GM12891 (cell line): ENCODE data around the gene FBXL4.

Experiments used
- DNase-seq: peaks from one replicate; pipeline ENCODE4 v3.0.0; 2011; ENCODE audit warnings: low spot score; ENCODE audit not compliant: insufficient read length
- FAIRE-seq: peaks from 2 replicates; lab custom pipeline; 2011; peaks lifted over from hg19 to GRCh38; lab: Jason Lieb, UNC
- PAX5 ChIP-seq: IDR thresholded peaks from 2 replicates; pipeline ENCODE4 v1.6.1; 2011; ENCODE audit warnings: low read length, moderate library complexity, mild to moderate bottlenecking; ENCODE audit not compliant: insufficient read depth, severe bottlenecking
- POLR2A ChIP-seq: IDR thresholded peaks from 2 replicates; pipeline ENCODE4 v1.6.1; 2011; ENCODE audit warnings: low read depth, low read length, control low read depth
- POLR2AphosphoS5 ChIP-seq: IDR thresholded peaks from 2 replicates; pipeline ENCODE4 v1.6.1; 2011; ENCODE audit warnings: low read depth, low read length, control low read depth
- POU2F2 ChIP-seq: IDR thresholded peaks from 2 replicates; pipeline ENCODE4 v1.6.1; 2011; ENCODE audit warnings: low read depth, mild to moderate bottlenecking, control low read depth, low read length, moderate library complexity
- SPI1 ChIP-seq: IDR thresholded peaks from 2 replicates; pipeline ENCODE4 v1.6.1; 2011; ENCODE audit warnings: low read depth, low read length, control low read depth
- TAF1 ChIP-seq: IDR thresholded peaks from 2 replicates; pipeline ENCODE4 v1.6.1; 2011; ENCODE audit warnings: low read depth, low read length, control low read depth

Gene FBXL4

GRCh38 chr6:98976674-98977385 lies 29.1 kb upstream of the FBXL4 start:
- no peak for DNase-seq
- no peak for TF ChIP-seq SPI1
- TF ChIP-seq PAX5 = no peak
- TF ChIP-seq POLR2A = no peak
- TF ChIP-seq POLR2AphosphoS5 = no peak
- TF ChIP-seq POU2F2 = no peak
- no peak for TF ChIP-seq TAF1
- FAIRE-seq = peak; percentile 16

DNA sequence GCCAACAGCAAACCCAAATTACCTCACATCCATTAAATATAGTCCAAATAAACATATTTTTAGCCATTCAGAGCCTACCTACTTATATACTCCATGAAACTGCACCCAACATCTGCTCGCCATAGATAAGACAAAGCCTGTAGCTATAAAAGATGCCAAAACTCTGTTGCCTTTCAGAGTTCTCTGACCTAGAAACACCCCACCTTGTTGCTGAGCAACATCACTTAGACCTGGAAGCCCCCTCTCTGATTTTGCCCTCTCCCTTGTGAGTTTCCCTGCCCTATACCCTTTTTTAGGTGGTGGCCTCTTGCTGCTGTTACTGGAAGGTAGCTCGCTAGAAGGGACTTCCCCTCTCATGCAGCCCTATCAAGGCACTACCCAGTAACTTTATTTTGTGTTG lies 27.7 kb upstream of the FBXL4 start:
- FAIRE-seq (no peak), DNase-seq (no peak)
- TF ChIP-seq SPI1 = no peak
- no peak for TF ChIP-seq PAX5
- TF ChIP-seq POU2F2 = no peak
- no peak for TF ChIP-seq TAF1
- no peak for TF ChIP-seq POLR2AphosphoS5
- TF ChIP-seq POLR2A = no peak

DNA sequence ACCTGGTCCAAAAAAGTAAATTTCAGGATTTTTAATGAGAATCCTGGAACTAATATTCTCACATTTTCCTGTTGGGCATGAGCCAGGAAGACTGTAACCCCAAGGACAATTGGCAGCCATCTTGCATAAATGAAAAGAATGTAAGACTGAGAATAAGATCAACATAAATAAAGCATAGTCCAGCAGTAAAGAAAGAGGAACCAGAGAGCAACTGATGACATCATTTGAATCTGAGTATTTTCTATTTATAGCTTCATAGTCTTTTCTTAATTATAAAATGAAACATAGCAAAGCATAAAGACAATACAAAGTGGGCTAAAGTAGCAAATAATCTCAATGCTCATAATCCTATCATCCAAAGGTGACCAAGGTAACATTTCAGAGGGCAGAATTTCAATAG lies 26.6 kb upstream of the FBXL4 start:
- TF ChIP-seq TAF1 = no peak
- TF ChIP-seq SPI1 = 0 out of 2 replicates have a peak, but pooled peaks have one; percentile 5
- FAIRE-seq = no peak
- no peak for DNase-seq

DNA sequence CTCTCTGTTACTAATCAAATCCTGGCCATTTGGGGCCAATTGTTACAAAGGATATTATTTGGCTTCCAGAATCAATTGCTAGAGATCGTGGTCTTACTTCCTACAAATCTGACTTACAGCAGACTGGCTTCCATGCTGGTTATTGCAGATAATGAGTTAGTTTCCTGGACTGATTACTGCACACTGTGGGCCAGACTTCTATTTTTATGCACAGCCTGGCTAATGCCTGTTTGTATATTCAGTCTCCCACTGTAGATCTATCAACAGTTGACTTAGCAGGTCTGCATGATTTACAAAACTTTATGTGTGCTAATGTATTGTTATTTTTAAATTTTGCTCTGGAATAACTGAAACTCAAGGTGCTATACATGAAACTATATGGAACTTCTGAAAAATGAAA lies 25.8 kb upstream of the FBXL4 start:
- no peak for TF ChIP-seq POU2F2
- no peak for TF ChIP-seq SPI1
- no peak for TF ChIP-seq TAF1
- no peak for TF ChIP-seq POLR2AphosphoS5
- no peak for TF ChIP-seq PAX5
- no peak for FAIRE-seq

GRCh38 chr6:98971303-98971702 lies 23.6 kb upstream of the FBXL4 start:
- DNase-seq (no peak), FAIRE-seq (no peak)
- TF ChIP-seq TAF1 (no peak), POLR2AphosphoS5 (no peak), PAX5 (no peak), POLR2A (no peak), POU2F2 (no peak), SPI1 (no peak)

More for the DNA sequence above, 25.8 kb upstream of the FBXL4 start:
- DNase-seq = no peak

GRCh38 chr6:98970469-98970868 lies 22.7 kb upstream of the FBXL4 start:
- FAIRE-seq (no peak), DNase-seq (no peak)
- TF ChIP-seq SPI1 = peak; percentile 71
- TF ChIP-seq TAF1 = no peak

- DNase-seq (no peak), FAIRE-seq (no peak)
- TF ChIP-seq SPI1 = no peak
- no peak for TF ChIP-seq POLR2A
- TF ChIP-seq TAF1 = no peak
Observed at GRCh38 chr6:98967616-98968015, 19.9 kb upstream of the FBXL4 start.

GRCh38 chr6:98959631-98960030 lies 11.9 kb upstream of the FBXL4 start:
- FAIRE-seq (no peak), DNase-seq (no peak)
- no peak for TF ChIP-seq POU2F2
- no peak for TF ChIP-seq POLR2AphosphoS5
- TF ChIP-seq TAF1 = no peak
- TF ChIP-seq SPI1 = no peak
- no peak for TF ChIP-seq PAX5
- no peak for TF ChIP-seq POLR2A

GRCh38 chr6:98958776-98959175 lies 11.0 kb upstream of the FBXL4 start:
- TF ChIP-seq POLR2A (no peak), TAF1 (no peak), PAX5 (no peak), POU2F2 (no peak), SPI1 (no peak), POLR2AphosphoS5 (no peak)
- no peak for DNase-seq
- no peak for FAIRE-seq

DNA sequence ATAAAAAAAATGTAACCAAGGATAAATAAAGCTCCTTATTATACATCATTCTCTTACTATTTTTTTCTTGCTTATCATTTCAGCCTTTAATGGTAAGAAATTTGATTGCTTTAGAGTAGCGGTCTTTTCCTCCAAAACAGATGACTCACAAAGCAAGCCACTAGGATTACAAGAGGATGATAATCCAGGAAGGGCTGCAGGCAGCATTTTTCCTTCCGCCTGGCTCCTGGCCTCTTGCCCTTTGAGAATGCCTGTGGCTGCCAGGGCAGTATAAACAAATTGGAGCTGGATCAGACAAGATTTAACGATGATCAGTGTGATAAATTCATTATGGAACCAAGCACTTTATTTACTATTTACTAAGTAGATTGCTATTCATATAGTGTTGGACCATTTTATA lies 9.7 kb upstream of the FBXL4 start:
- FAIRE-seq = no peak
- no peak for DNase-seq
- TF ChIP-seq TAF1 (no peak), POLR2AphosphoS5 (no peak), POU2F2 (no peak), POLR2A (no peak), SPI1 (no peak), PAX5 (no peak)
